ENCODE data around the gene SWAP70. TPM values are rescaled to one million over a fixed set of nuclear protein-coding genes. Genes with fewer than 3 reads are reported as not detected.
A peak's percentile ranks its signal among the peaks of the same experiment; 100 is the strongest.

Gene SWAP70
- total and polyA plus RNA-seq, 10 of the 15 experiments (the other 5 are each of a cell fraction or from before 2014, with no cell fraction given) = 20.6 to 62.4 (median 41.7) TPM

GRCh38 chr11:9714272-9714940 is 50.5 kb downstream of the SWAP70 start (continued):
- TF ChIP-seq NKRF (conservative IDR thresholded peaks at IDR 0.05) = no peak

GRCh38 chr11:9716275-9717039 is 52.6 kb downstream of the SWAP70 start:
- H3K4me2 ChIP-seq (ENCODE audit: control insufficient read depth, insufficient read depth) = peak overlapping the region; percentile 83
- DNase-seq (ENCODE audit: low read depth, low spot score) (peak; percentile 92), FAIRE-seq (peak; percentile 96), ATAC-seq (peak; percentile 90)
- peaks cover 58% of the 10 kb centered on the region for H3K4me1 ChIP-seq (ENCODE audit: control insufficient read depth, insufficient read depth, low read length)
- H4K20me1 ChIP-seq (ENCODE audit: control insufficient read depth, insufficient read depth) = no peaks in the 10 kb centered on the region
- no TSS peak for BruUV-seq (replicated peaks)
- peaks cover 17% of the 10 kb centered on the region for H3K9me3 ChIP-seq (replicated peaks; ENCODE audit: control insufficient read depth, insufficient read depth, low read length)
- peaks cover 6 to 18% of the 10 kb centered on the region in 2 experiments; a peak in 3 of 4 replicates for H3K36me3 ChIP-seq (ENCODE audit: control insufficient read depth in 2 of 2, insufficient read depth in 2 of 2, low read length in 1 of 2)
- CTCF ChIA-PET = interaction anchor here (0.6 to 3.0 kb wide), 8 partner anchors 9 to 861 kb away, joined by 3 to 15 read pairs (median 4); no protein-coding TSS in a partner anchor
- H3K27me3 ChIP-seq (replicated peaks in 1 of 2; ENCODE audit: control insufficient read depth in 2 of 2, insufficient read depth in 2 of 2, low read length in 1 of 2) = no peaks in the 10 kb centered on the region
- no peak overlapping the region; the same call in 1 of the 2 replicates for H3K9ac ChIP-seq (ENCODE audit: control insufficient read depth, insufficient read depth, low read length)
- no peak overlapping the region for H3K4me3 ChIP-seq
- SMC1A ChIA-PET (ENCODE audit: uncharacterized antibody, unreplicated experiment) = interaction anchor here (0.8 to 3.3 kb wide), 12 partner anchors 10 to 115 kb away, joined by 3 to 13 read pairs (median 8); no protein-coding TSS in a partner anchor
- peaks cover 48% of the 10 kb centered on the region for H3K79me2 ChIP-seq (ENCODE audit: control insufficient read depth, insufficient read depth, low read length)
- peak overlapping the region; percentile 65 for H3K27ac ChIP-seq (ENCODE audit: control insufficient read depth, insufficient read depth)
- in situ Hi-C loops (cut with MboI) (no loop called here), intact Hi-C loops (cut with micrococcal nuclease; ENCODE audit: unreplicated experiment) (loop anchor here (1.0 to 5.0 kb wide), 2 partner anchors 49 to 102 kb away; no protein-coding TSS in a partner anchor)
- POLR2A ChIA-PET = interaction anchor here (0.7 to 1.5 kb wide), 4 partner anchors 15 to 41 kb away, joined by 3 to 4 read pairs (median 4); no protein-coding TSS in a partner anchor
- RAD21 ChIA-PET (ENCODE audit: unreplicated experiment) = interaction anchor here (0.6 to 1.8 kb wide), 14 partner anchors 9 to 143 kb away, joined by 3 to 7 read pairs (median 4); partner anchors contain the start of gene WEE1
- WGBS (ENCODE audit: insufficient coverage, insufficient replicate concordance, low lambda C conversion rate, missing lambda C conversion rate) = 2% methylated on average over 4 of the region's 4 CpGs
- H2AFZ ChIP-seq (ENCODE audit: control insufficient read depth, low read depth, low read length) = peak overlapping the region; percentile 36
- TF ChIP-seq CBX5 (IDR thresholded peaks at IDR 0.05; ENCODE audit: low read depth) (peak; percentile 78; the same call in 1 of the 2 replicates), IRF5 (IDR thresholded peaks at IDR 0.05; ENCODE audit: borderline replicate concordance) (no peak), ETV6 (conservative IDR thresholded peaks at IDR 0.05 in 1 of 2, IDR thresholded peaks at IDR 0.05 in 1 of 2; ENCODE audit: borderline replicate concordance in 1 of 2, low read depth in 1 of 2) (peak in 1 of 2 experiments; percentile 88; a peak in 2 of 4 replicates), MYB (IDR thresholded peaks at IDR 0.05; ENCODE audit: borderline replicate concordance, low read depth, low read length) (no peak), SPI1 (IDR thresholded peaks at IDR 0.05; ENCODE audit: borderline replicate concordance, insufficient read depth, low read depth, low read length) (peak; percentile 97), GABPA (IDR thresholded peaks at IDR 0.05; ENCODE audit: low read depth) (peak; percentile 67; the same call in 1 of the 2 replicates), YY1 (IDR thresholded peaks at IDR 0.05; ENCODE audit: low read depth, low read length) (no peak), NFXL1 (IDR thresholded peaks at IDR 0.05; ENCODE audit: borderline replicate concordance) (no peak), EP300 (IDR thresholded peaks at IDR 0.05; ENCODE audit: borderline replicate concordance in 1 of 2, control insufficient read depth in 1 of 2, low read depth in 2 of 2, low read length in 2 of 2) (peak in 1 of 2 experiments; percentile 87; a peak in 1 of 4 replicates), ATF7 (IDR thresholded peaks at IDR 0.05; ENCODE audit: low read depth) (no peak), BCL11A (IDR thresholded peaks at IDR 0.05; ENCODE audit: low read depth, low read length) (peak; percentile 56), SRF (IDR thresholded peaks at IDR 0.05; ENCODE audit: low read depth in 2 of 2, low read length in 2 of 2) (peak in 1 of 2 experiments; percentile 79; a peak in 1 of 4 replicates), NFIC (IDR thresholded peaks at IDR 0.05; ENCODE audit: low read depth, low read length) (peak; percentile 82)

Measured in GM12878 (cell line).